Rectal smooth muscle tissue (tissue), 1 donor: ENCODE results near the gene LRSAM1.
A peak's percentile ranks its signal among the peaks of the same experiment; 100 is the strongest.

Experiments used
- H3K27ac ChIP-seq: one replicate; pipeline ENCODE4 v1.7.0; 2013; ENCODE audit warnings: low read depth, low read length, inconsistent platforms
- H3K27me3 ChIP-seq: one replicate; pipeline ENCODE4 v1.7.0; 2013; ENCODE audit warnings: low read length; ENCODE audit not compliant: control insufficient read depth, insufficient read depth
- H3K36me3 ChIP-seq: one replicate; pipeline ENCODE4 v1.7.0; 2013; ENCODE audit warnings: low read length; ENCODE audit not compliant: control insufficient read depth, insufficient read depth
- H3K4me1 ChIP-seq: one replicate; pipeline ENCODE4 v1.7.0; 2013; ENCODE audit warnings: low read length; ENCODE audit not compliant: control insufficient read depth, insufficient read depth
- H3K4me3 ChIP-seq: one replicate; pipeline ENCODE4 v1.7.0; 2013; ENCODE audit warnings: low read length
- H3K9ac ChIP-seq: one replicate; pipeline ENCODE4 v1.7.0; 2013; ENCODE audit warnings: low read length

The LRSAM1 gene

GRCh38 chr9:127519301-127520166, 68.2 kb downstream of the LRSAM1 start:
- H3K36me3 ChIP-seq: peaks cover 32% of the 10 kb centered on the region
- H3K9ac ChIP-seq: no peak overlapping the region
- no peaks in the 10 kb centered on the region for H3K27me3 ChIP-seq
- no peak overlapping the region for H3K27ac ChIP-seq
- peaks cover 21% of the 10 kb centered on the region for H3K4me1 ChIP-seq
- no peak overlapping the region for H3K4me3 ChIP-seq

- H3K4me3 ChIP-seq: peak overlapping the region; percentile 30
- H3K4me1 ChIP-seq: peaks cover 22% of the 10 kb centered on the region
- H3K27me3 ChIP-seq: no peaks in the 10 kb centered on the region
- H3K9ac ChIP-seq: no peak overlapping the region
- peak overlapping the region; percentile 83 for H3K27ac ChIP-seq
- H3K36me3 ChIP-seq: peaks cover 40% of the 10 kb centered on the region
These were observed 69.9 kb downstream of the LRSAM1 start for GRCh38 chr9:127520941-127521918.

- peak overlapping the region; percentile 30 for H3K4me3 ChIP-seq
- peaks cover 22% of the 10 kb centered on the region for H3K4me1 ChIP-seq
- no peaks in the 10 kb centered on the region for H3K27me3 ChIP-seq
- peaks cover 40% of the 10 kb centered on the region for H3K36me3 ChIP-seq
- peak overlapping the region; percentile 83 for H3K27ac ChIP-seq
- no peak overlapping the region for H3K9ac ChIP-seq
These were observed 70.6 kb downstream of the LRSAM1 start for GRCh38 chr9:127521919-127522304.

GRCh38 chr9:127522727-127523126, 71.4 kb downstream of the LRSAM1 start:
- Histone ChIP-seq H3K9ac (no peak overlapping the region), H3K4me1 (peaks cover 22% of the 10 kb centered on the region), H3K27ac (no peak overlapping the region), H3K36me3 (peaks cover 35% of the 10 kb centered on the region), H3K4me3 (no peak overlapping the region), H3K27me3 (no peaks in the 10 kb centered on the region)

- no peak overlapping the region for H3K9ac ChIP-seq
- H3K27ac ChIP-seq: no peak overlapping the region
- H3K36me3 ChIP-seq: peaks cover 37% of the 10 kb centered on the region
- no peaks in the 10 kb centered on the region for H3K27me3 ChIP-seq
- H3K4me3 ChIP-seq: no peak overlapping the region
- peaks cover 22% of the 10 kb centered on the region for H3K4me1 ChIP-seq
These were observed 72.1 kb downstream of the LRSAM1 start for GRCh38 chr9:127523312-127523851.

- Histone ChIP-seq H3K9ac (no peak overlapping the region), H3K4me1 (peaks cover 26% of the 10 kb centered on the region), H3K27me3 (no peaks in the 10 kb centered on the region), H3K27ac (peak overlapping the region; percentile 12), H3K4me3 (no peak overlapping the region), H3K36me3 (peaks cover 37% of the 10 kb centered on the region)
These were observed 73.1 kb downstream of the LRSAM1 start for GRCh38 chr9:127524373-127524772.

GRCh38 chr9:127525401-127526188, 74.3 kb downstream of the LRSAM1 start:
- Histone ChIP-seq H3K4me1 (peaks cover 26% of the 10 kb centered on the region), H3K9ac (no peak overlapping the region), H3K27ac (peak overlapping the region; percentile 33), H3K4me3 (no peak overlapping the region), H3K36me3 (peaks cover 43% of the 10 kb centered on the region), H3K27me3 (no peaks in the 10 kb centered on the region)

GRCh38 chr9:127526655-127527559, 75.6 kb downstream of the LRSAM1 start:
- no peak overlapping the region for H3K9ac ChIP-seq
- peaks cover 43% of the 10 kb centered on the region for H3K36me3 ChIP-seq
- H3K27ac ChIP-seq: no peak overlapping the region
- no peaks in the 10 kb centered on the region for H3K27me3 ChIP-seq
- H3K4me1 ChIP-seq: peaks cover 16% of the 10 kb centered on the region
- no peak overlapping the region for H3K4me3 ChIP-seq

GRCh38 chr9:127527560-127528268, 76.4 kb downstream of the LRSAM1 start:
- peaks cover 9% of the 10 kb centered on the region for H3K4me1 ChIP-seq
- no peak overlapping the region for H3K27ac ChIP-seq
- no peak overlapping the region for H3K4me3 ChIP-seq
- H3K9ac ChIP-seq: no peak overlapping the region
- no peaks in the 10 kb centered on the region for H3K27me3 ChIP-seq
- peaks cover 42% of the 10 kb centered on the region for H3K36me3 ChIP-seq

GRCh38 chr9:127528422-127529251, 77.3 kb downstream of the LRSAM1 start:
- no peak overlapping the region for H3K4me3 ChIP-seq
- no peak overlapping the region for H3K9ac ChIP-seq
- peaks cover 8% of the 10 kb centered on the region for H3K4me1 ChIP-seq
- peaks cover 34% of the 10 kb centered on the region for H3K36me3 ChIP-seq
- H3K27ac ChIP-seq: peak overlapping the region; percentile 66
- no peaks in the 10 kb centered on the region for H3K27me3 ChIP-seq
